ENCODE results near the gene CENPB.
A peak's percentile ranks its signal among the peaks of the same experiment; 100 is the strongest.

CENPB gene

GRCh38 chr20:3765171-3765882 is 21.2 kb downstream of the CENPB start:
- DNase-seq, result no peak

DNA sequence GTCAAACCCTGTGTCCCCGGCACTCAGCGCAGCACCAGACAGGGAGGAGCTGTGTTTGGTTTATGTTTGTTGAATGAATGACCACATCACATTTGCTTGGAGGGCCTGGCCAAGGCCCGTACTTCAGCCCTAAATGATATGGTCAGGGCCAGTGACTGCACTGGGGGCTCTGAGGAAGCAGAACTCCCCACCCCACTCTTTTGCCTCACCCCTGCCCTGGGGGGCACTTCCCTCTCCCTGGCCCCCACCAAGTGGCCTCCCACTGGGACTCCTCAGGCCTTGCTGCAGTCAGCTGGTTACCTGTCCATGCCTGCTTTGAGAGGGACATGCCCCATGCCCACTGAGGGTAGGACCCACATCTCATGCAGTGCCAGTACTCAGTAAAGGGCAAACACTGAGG is 21.9 kb downstream of the CENPB start:
- no peak for DNase-seq

GRCh38 chr20:3763671-3764601 is 22.6 kb downstream of the CENPB start:
- no peak for DNase-seq

DNA sequence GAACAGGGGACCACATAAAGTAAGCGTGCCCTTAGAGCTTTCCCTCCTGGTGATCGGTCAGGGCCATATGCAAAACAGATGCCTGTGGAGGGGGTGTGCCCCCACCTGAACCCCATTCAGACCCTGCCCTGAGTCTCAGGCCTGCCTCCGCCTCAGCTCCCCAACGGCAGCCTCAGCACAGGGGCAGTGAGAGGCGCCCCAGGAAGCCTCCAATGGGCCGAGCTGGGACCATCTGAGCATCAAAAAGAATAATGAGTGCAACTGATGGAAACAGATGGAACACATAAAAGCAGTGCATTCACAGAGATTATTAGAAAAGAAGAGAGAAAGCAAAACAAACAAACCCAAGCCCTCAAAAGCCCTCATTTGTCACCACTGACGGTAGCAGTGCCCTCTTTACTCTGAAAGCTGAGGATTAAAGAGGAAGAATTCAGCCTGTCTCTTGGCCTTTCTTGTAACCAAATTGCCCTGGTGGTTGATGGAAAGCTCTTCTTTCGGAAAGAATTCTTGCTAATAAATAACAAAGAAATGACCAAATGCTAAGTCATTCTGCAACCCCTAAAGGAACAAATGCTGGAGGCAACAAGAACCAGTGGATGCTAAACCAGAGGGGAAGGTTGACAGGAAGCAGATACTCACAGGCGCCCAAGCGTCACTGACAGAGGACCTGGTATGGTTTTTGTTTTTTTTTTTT is 25.7 kb downstream of the CENPB start:
- no peak for DNase-seq

GRCh38 chr20:3759884-3760283 is 26.7 kb downstream of the CENPB start:
- no peak for DNase-seq

DNA sequence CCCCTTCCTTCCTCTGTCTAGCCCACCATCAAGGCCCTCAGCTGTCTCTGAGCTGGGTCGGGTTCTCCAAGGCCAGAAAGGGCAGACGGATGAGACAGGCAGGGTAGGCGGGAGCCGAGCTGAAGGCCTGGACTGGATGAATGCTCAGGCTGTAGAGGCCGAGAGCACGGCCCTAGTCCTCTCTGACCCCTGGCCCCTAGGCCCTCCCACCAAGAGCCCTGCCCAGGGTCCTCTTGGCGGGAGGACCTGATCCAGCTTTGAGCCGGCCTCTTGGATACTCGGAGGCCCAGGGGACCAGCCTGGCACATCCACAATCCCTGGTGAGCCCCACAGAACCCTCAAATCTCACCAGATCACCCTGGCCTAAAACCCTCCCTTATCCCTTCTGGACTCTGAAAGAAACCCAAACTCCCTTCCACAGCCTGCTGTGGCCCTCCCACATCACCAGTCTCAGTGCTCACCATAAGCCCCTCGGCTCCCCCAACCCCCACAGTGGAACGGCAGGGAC is 27.2 kb downstream of the CENPB start:
- DNase-seq, result no peak

DNA sequence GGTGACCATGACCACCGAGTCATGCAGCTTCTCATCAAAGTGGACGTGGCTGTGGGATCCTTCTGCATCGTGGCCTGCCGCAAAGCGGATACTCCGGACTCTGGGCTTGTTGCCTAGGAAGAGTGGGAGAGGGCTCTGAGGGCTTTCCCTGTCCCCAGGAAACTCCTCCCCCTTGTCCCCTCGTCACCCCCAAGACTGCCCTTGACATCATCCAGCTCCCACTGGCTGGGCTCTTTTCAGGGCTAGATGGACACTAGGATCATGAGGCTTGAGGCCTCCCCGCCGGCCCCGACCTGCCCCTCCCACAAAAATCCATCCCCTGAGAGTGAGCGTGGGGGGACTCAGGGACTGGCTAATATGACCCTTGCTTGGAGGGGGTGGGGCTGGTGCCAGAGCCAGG is 28.0 kb downstream of the CENPB start:
- no peak for DNase-seq

DNA sequence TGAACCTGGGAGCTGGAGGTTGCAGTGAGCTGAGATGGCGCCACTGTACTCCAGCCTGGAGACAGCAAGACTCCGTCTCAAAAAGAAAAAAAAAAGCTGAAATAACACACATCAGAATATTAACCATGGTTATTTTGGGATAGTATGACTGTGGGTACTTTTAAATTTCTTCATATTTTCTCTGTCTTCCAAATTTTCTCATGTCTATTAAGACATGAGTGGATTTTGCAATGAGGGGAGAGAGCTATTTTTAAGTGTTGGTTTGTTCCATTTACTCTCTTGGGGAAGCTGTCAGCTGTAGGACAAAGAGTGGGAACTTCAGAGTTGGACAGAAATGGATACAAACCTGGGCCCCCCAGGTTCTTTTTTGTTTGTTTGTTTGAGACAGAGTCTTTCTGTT is 29.3 kb downstream of the CENPB start:
- no peak for DNase-seq

GRCh38 chr20:3755814-3756480 is 30.6 kb downstream of the CENPB start:
- no peak for DNase-seq

DNA sequence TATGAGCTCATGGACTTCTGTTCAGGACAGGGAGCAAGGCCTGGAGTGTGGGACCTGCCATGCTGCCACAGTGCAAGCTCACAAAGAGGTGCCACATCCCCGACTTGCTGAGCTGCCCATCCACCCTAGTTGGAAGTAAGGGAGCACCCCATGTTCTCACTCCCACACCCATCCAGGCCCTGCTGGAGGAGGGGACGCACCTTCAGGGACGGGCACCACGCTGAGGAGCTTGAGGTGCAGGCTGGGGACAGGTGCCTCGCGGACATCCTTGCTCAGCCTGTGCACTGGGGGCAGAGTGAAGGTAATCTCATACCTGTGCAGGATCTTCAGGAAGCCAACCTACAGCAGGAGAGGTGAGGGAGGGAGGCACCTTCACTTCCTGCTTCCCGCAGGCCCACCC is 31.3 kb downstream of the CENPB start:
- no peak for DNase-seq

GRCh38 chr20:3754276-3754630 is 32.3 kb downstream of the CENPB start:
- no peak for DNase-seq

DNA sequence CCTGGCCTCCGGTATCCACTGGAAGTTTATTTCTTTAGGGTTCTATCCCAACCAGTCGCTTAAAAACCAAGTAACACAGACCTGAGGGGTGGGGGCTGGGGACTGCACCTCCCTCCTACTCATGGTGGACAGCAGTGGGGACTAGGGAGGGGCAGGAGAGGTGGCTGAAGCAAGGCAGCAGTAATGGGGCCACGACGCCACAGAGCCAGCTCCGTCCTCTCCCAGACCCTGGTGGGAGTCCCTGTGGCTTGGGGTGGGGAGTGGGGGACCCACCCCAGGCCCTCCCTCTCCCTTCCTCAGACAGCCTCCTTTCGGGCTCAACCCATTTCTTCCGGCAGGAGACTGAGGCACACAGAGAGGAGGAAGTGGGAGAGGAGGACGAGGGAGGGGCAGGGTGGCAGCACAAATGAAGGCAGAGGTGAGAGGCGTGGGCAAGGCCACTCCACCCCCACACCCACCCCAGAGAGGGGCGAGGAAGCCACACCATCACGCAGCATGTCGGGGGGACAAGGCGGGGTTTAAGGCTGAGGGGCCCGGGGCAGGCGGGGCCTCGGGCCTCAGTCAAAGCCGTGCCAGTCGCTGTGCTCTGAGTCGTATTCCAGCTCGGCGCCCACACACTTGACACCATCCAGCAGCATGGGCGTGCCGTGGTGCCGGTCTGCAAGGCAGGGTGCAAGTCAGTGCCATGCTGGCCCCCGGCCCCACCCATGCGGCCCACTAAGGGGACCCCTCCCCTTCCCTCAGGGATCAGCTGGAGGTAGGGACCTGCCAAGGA is 32.9 kb downstream of the CENPB start:
- no peak for DNase-seq

DNA sequence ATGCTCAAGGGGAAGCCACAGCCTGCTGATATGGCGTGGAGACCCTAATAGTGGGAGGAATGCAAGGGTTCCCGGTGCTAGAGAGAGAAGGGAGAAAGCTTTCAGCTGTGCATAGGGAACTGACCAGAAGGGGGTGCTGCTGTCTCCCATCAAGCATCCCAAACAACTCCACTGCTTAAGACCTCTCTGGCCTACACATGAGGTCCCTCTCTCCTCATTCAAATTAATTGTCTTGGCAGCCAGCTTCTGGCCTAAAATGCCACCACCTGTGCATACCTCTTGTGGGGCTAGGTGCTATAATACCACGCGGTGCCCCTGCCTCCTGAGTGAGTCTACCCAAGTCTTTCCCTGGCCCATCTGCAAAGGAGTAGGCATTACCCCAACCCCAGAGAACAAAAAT is 33.4 kb downstream of the CENPB start:
- peak in 2 of 4 experiments; percentile 18 to 27 for DNase-seq

- DNase-seq, result no peak
Measured at GRCh38 chr20:3752386-3752759, 34.2 kb downstream of the CENPB start.

GRCh38 chr20:3751675-3752385 is 34.7 kb downstream of the CENPB start:
- DNase-seq, result peak in 2 of 4 experiments; percentile 22 to 26

DNA sequence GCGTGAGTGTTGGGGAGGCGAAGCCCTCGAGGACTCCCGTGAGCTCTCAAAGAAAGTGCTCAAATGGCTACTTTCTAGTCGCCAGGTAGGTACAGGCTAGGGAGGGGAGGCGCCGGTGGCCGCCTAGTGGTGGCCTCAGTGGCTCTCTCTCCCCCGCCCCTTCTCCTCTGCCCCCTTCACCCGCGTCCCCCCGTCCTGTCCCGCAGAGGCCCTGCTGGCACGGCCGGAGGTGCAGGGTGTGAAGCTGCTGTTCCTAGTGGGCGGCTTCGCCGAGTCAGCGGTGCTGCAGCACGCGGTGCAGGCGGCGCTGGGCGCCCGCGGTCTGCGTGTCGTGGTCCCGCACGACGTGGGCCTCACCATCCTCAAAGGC is 35.2 kb downstream of the CENPB start:
- no peak for DNase-seq

DNA sequence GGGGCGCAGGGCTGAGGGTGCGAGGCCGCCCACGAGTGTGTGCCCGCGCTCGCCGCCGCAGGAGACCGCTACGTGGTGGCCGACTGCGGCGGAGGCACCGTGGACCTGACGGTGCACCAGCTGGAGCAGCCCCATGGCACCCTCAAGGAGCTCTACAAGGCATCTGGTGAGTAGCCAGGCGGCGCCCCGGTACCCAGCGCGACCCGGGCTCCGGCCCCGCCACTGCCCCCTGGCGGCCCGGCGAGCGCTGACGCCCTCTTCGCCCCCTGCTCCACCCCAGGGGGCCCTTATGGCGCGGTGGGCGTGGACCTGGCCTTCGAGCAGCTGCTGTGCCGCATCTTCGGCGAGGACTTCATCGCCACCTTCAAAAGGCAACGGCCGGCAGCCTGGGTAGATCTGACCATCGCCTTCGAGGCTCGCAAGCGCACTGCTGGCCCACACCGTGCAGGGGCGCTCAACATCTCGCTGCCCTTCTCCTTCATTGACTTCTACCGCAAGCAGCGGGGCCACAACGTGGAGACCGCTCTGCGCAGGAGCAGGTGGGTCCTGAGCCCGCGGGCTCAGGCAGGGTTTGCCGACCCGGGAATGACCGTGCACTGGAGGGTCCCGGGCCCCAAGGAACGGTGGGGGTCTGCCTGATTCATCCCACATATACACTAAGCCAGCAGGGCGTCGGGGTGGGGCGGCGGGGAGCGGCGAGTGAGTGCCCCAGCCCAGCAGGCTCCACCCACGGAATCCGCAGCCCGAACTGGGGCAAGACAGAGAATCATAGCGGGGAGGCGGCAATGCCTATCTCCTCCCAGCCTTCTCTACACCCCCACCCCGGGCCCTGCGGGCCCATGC is 36.6 kb downstream of the CENPB start:
- no peak for DNase-seq

GRCh38 chr20:3749087-3749688 is 37.4 kb downstream of the CENPB start:
- DNase-seq, result no peak

DNA sequence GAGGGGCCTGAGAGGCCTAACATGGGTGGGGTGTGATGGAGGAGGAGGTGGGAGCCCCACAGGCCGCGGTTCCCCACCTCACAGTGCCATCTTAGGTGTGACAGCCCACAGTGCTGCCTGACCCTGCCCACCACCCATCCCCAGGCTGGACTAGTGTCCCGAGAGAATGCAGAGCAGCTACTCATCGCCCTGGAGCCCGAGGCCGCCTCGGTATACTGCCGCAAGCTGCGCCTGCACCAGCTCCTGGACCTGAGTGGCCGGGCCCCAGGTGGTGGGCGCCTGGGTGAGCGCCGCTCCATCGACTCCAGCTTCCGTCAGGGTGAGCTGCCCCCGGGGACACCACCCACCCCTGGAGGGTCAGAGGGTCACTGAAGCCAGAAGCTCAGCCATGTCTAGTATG is 38.5 kb downstream of the CENPB start:
- no peak for DNase-seq

GRCh38 chr20:3747471-3747870 is 39.1 kb downstream of the CENPB start:
- no peak for DNase-seq

All from activated naive CD4-positive, alpha-beta T cell (primary cell).